Stimulated activated CD4-positive, alpha-beta T cell treated with anti-CD3 and anti-CD28 coated beads, Interleukin-1b, Interleukin-23, amount 100 ng/mL, for 1 hour (primary cell): ENCODE measurements around the gene CAGE1.
A peak's percentile ranks its signal among the peaks of the same experiment; 100 is the strongest.
"Not testable (repeated sequence)": the region's sequence is repeated elsewhere in the genome, so short reads cannot be mapped to it uniquely, and the experiment has no call there.

Source experiments
- DNase-seq, 2 donors: peaks; one replicate each; pipeline ENCODE4 v3.0.0-alpha.2; 2020; ENCODE audit warnings: low read depth in 2 of 2

The CAGE1 gene

DNA sequence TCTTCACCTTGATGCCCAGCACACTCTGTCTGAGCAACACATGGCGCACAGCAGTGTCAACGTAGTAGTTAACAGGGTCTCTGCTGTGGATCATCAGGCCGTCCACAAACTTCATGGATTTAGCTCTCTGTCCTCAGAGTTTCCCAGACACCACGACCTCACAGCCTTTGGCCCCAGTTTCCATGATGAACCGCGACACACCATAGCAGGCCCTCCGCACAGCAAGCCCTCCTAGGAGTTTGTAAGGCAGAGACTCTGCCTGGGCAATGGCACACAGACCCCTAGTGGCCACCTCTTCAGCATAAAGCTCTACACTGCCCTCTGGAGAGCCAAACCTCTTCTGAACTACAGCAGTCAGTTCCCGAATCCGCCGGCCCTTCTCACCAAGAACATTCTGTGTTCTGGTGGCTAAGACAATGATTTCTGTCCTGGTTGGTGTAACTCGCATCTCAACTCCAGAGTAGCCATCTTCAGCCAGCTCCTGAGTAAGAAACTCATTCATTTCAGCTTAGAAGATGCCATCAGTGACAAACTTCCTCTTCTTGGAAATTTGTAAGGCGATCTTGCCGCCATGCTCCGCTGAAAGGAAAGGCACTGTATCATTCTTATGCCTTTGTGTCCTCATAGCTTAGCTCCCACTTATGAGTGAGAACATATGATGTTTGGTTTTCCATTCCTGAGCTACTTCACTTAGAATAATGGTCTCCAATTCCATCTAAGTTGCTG, 50.4 kb downstream of the CAGE1 start:
- DNase-seq = not testable (repeated sequence)

GRCh38 chr6:7338031-7338430, 51.5 kb downstream of the CAGE1 start:
- DNase-seq = no peak

DNA sequence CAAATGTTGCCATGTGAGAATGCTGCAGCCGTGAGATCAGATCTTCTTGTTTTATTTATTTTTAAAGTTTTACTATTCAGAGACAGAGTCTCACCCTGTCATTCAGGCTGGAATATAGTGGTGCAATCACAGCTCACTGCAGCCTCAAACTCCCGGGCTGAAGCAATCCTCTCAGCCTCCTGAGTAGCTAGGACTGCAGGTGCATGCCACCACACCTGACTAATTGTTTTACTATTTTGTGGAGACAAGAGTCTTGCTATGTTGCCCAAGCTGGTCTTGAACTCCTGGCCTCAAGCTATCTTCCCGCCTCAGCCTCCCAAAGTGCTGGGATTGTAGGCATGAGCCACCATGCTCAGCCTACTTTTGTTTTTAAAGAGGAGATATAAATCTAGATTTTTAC, 54.0 kb downstream of the CAGE1 start:
- no peak for DNase-seq

GRCh38 chr6:7334685-7335084, 54.9 kb downstream of the CAGE1 start:
- no peak for DNase-seq

DNA sequence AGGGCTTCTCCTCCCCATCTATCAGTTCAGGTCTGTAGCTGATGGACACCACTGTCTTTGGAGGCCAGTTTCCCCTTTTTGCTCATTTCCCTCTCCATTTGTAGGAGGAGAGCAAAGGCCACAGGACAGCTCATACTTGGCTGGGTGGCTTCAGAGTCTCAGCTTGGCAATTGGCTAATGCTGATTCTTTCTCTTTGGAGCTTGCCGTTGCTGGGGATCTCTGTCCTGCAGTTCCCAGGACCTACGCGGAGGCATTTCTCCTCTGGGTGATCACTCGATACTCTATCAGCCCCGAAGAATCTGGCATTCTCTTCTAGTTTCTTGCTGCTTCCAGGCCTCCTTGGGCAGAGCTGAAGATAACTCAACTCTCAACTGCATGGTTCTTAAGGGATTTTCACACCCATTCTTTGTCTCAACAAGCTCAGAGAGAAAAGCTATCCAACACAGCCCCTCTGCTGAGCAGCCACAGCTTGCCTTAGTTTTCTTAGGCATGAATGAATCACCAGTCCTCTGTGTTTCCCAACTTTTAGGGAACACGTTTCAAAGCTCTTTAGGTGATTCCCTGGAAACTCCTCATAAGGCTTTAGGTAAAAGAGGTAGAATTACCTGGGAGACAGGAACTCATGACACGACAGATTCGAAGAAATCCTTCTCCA, 57.3 kb downstream of the CAGE1 start:
- no peak for DNase-seq

- no peak for DNase-seq
Observed at GRCh38 chr6:7331452-7331851, 58.1 kb downstream of the CAGE1 start.

DNA sequence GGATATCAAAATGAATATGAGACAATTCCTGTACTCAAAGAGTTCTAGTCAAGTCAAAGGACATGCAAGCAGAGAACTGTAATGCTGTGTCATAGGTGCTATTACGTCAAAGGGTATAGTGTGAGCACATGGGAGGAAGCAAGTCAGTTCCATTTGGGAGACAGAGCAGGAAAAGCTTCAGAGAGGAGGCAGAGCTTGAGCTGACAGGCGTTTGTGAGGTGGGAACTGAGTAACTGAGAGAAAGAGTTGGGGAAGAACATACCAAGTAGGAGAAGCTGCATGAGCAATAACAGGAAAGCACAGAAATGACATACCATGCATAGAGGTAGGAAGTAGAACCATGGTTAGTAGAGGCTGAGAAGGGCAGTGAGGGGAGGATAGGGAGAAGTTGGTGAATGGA, 61.3 kb downstream of the CAGE1 start:
- DNase-seq = no peak

GRCh38 chr6:7325750-7326149, 63.8 kb downstream of the CAGE1 start:
- no peak for DNase-seq

DNA sequence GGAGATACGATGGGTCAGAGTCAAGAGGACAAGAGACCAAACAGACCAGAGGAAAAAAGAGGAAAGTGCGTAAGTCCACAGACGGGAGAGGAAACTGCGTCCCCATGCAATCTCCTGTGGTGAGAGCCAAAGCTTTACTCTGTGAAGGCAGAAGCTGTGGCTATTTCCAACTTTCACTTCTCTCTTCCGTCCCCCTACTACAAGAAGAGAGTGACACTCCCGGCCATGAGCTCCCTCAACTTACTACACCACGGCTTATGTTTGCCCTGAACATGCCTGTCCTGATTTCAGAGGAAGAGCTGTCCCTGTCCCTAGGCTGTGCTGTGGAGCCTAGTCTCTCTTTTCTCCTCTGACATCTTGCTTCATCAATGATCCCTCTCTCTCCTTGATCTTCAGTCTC, 65.0 kb downstream of the CAGE1 start:
- no peak for DNase-seq

DNA sequence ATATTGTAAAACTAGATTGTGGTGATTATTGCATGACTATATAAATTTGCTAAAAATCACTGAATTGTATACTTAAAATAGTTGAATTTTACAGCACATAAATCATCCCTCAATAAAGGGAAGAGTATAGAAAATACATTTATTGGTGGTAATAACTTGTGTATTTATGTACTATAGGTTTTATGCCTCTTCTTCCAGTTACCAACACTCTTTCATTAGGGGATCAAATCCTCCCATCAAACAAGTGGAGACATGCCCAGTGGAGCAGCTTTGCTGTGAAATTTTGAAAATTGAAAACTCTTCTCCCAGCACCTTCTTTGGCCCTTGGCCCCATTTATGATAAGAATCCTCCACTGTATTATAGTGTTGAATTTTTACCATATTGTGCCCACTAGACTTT, 66.5 kb downstream of the CAGE1 start:
- DNase-seq = no peak

GRCh38 chr6:7321866-7322265, 67.7 kb downstream of the CAGE1 start:
- DNase-seq = not testable (repeated sequence)

DNA sequence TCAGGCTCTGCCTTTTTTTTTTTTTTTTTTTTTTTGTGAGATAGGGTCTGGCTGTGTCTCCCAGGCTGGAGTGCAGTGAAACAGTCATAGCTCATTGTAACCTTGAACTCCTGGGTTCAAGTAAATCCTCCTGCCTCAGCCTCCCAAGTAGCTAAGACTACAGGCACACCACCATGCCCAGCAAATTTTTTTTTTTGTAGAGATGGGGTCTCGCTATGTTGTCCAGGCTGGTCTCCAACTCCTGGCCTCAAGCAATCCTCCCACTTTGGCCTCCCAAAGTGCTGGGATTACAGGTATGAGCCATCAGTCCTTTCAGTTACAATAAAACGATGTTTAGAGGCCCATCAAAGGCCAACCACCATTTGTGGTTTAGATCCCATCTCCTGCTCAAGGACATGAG, 70.1 kb downstream of the CAGE1 start:
- DNase-seq = not testable (repeated sequence)

DNA sequence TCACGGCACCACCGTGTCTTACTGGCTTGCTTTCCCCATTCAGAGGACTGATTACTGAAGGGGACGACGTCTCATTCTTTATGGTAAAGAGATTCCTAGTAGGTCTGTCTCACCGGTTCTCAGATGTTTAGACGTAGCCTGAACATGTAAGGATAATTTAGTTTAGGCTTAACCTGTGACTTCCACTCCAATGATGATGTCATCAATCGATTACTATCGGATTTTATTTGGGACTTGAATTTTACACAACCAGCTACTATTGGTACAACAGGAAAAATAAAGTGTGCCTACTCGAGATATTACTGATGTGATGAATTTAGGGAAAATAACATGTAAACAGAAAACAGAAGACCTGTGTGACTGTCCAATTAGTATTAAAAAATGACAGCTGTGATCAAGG, 72.0 kb downstream of the CAGE1 start:
- DNase-seq = no peak

DNA sequence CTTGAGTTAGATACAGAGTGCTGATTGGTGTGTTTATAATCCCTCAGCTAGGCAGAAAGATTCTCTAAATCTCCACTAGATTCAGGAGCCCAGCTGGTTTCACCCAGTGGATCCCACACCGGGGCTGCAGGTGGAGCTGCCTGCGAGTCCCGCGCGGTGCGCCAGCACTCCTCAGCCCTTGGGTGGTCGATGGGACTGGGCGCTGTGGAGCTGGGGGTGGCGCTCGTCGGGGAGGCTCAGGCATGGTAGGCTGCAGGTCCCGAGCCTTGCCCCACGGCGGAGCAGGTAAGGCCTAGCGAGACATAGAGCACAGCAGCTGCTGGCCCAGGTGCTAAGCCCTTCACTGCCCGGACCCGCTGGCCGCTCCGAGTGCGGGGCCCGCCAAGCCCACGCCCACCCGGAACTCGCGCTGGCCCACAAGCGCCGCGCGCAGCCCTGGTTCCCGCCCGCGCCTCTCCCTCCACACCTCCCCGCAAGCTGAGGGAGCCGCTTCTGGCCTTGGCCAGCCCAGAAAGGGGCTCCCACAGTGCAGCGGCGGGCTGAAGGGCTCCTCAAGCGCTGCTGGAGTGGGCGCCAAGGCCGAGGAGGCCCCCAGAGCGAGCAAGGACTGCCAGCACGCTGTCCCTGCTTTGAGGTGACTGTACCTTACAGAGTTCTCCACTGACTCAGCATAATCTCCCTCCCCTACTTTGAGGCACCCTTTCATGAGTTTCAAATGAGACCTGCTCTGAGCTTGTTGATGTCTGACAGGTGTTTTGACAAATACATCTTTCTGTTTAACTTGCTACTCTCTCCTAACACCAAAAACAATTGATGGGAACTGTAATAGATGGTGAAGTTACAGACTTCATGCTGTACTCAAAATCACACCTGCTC, 72.6 kb downstream of the CAGE1 start:
- DNase-seq = no peak

DNA sequence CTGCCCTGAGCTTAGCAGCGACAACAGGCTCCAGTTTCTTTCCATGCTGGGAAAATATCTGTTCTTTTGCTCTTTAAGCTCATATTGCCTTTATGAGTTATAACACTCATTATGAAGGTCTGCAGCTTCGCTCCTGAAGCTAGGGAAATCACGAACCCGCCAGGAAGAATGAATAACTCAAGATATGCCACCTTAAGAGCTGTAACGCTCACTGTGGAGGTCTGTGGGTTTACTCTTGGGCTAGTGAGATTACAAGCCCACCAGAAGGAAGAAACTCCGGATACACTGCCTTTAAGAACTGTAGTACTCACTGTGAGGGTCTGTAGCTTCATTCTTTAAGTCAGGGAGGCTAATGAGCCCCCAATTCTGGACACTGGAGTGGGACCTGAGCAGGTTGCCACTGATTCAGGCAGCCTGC, 73.6 kb downstream of the CAGE1 start:
- no peak for DNase-seq

DNA sequence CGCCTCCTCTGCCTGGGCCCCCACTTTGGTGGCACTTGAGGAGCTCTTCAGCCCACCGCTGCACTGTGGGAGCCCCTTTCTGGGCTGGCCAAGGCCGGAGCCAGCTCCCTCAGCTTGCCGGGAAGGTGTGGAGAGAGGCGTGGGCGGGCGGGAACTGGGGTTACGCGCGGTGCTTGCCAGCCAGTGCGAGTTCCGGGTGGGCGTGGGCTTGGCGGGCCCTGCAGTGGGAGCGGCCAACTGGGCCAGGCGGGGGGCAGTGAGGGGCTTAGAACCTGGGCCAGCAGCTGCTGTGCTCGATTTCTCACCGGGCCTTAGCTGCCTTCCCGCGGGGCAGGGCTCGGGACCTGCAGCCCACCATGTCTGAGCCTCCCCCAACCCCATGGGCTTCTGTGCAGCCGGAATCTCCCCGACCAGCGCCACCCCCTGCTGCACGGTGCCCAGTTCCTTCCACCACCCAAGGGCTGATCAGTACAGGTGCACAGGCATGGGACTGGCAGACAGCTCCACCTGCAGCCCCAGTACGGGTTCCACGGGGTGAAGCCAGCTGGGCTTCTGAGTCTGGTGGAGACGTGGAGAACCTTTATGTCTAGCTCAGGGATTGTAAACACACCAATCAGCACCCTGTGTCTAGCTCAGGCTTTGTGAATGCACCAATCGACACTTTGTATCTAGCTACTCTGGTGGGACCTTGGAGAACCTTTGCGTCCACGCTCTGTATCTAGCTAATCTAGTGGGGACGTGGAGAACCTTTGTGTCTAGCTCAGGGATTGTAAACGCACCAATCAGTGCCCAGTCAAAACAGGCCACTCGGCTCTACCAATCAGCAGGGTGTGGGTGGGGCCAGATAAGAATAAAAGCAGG, 74.2 kb downstream of the CAGE1 start:
- not testable (repeated sequence) for DNase-seq

DNA sequence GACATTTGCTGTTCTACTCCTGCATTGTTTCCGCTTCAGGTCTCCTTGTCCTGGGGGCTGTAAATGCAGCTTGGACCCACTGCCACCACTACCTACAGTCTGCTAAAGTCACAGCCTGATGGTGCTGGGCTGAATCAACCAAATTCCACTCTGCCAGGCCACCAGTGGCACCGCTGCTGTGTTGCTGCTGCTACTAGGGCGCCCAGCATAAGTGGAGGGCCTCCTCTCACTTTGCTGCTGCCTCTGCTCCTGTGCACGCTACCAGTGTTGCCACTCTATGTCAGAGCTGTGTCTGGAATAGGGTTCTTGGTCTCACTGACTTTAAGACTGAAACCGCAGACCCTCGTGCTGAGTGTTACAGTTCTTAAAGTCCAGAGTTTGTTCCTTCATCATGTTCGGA, 75.1 kb downstream of the CAGE1 start:
- DNase-seq = no peak

DNA sequence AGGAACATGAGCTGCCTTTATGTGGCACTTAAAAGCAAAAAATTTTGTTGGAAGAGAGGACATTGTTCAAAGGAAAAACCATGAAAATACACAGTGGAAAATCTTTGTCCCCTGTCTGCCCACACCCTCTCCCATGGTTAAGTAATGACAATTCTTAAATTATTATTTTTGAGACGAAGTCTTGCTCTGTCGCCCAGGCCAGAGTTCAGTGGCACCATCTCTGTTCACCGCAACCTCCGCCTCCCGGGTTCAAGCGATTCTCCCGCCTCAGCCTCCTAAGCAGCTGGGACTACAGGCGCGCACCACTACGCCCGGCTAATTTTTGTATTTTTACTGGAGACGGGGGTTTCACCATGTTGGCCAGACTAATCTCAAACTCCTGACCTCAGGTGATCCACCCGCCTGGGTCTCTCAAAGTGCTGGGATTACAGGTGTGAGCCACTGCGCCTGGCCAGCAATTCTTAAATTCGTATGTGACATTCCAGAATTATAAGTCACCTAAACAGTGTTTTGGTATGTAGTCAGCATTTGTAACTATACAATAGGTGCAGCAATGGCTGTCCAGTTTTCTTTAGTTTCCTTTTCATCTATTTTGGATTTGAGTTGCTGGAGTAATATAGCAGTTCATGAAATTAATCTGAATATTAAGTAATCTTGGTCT, 75.9 kb downstream of the CAGE1 start:
- DNase-seq = no peak

DNA sequence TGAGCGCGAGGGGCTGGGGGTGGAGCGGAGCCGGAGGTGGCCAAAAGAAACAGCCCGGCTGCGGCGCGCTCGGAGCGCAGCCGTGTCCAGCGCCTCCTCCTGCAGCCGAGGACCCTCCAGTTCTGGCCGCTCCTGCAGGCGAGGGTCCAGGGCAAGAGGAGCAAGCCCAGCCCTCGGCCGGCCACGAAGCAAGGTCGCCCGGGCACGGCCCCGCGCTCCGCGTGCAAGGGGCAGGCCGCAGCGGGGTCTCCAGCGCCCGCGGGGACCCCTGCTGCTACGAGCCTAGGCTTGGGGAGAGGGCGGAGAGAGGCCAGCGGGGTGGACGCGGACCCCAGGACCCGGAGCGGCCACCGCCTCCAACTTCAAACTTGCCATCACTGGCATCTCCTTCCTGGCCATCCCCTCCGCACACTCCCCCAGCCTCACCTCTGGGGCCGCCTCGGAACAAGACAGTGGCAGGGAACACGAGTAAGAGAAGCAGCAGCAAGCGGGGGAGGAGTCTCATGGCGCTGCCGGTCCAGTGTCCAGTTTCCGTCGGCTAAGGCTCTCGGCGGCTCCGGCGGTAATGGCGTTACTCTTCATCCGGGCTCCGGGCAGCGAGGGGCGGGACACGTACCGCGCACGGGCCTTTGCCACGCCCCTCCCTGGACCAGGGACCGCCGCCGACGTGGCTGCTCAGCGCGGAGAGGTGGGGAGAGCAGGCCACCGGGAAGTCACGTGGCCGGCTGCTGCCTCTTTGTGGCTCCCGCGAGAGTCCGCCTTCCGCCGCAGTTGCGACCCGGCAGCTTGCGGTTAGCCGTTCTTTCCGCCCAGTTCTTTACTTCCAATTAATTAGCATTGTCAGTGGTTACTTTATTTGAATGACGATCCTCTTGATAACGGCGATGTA, 76.7 kb downstream of the CAGE1 start, which contains the start of gene SSR1:
SSR1 (minus strand) TSS at position 584 of the 889 bp plus-strand sequence; CDS start at position 505, 79 bp downstream.
- peak; percentile 81 to 82 for DNase-seq
